NCI-H524 treated with DMSO at 0.1 percent for 48 hours (cell line): ENCODE measurements around the gene NOTCH4.
A peak's percentile ranks its signal among the peaks of the same experiment; 100 is the strongest.
"Not testable (repeated sequence)": the region's sequence is repeated elsewhere in the genome, so short reads cannot be mapped to it uniquely, and the experiment has no call there.

ENCODE experiments used
- DNase-seq: peaks from one replicate; lab custom pipeline; 2025; lab: John Stamatoyannopoulos, UW

NOTCH4 gene

GRCh38 chr6:32223258-32224235 lies at the start of gene NOTCH4:
Gene NOTCH4, minus strand, starts transcription at chr6:32224067. Its CDS starts 139 bp downstream, at chr6:32223928.
- no peak for DNase-seq

- DNase-seq = no peak
Measured at GRCh38 chr6:32271429-32271828, 47.6 kb upstream of the NOTCH4 start.

- DNase-seq = not testable (repeated sequence)
Measured at GRCh38 chr6:32268459-32268858, 44.6 kb upstream of the NOTCH4 start.

- no peak for DNase-seq
Measured at GRCh38 chr6:32267035-32267434, 43.2 kb upstream of the NOTCH4 start.

GRCh38 chr6:32257262-32257661 lies 33.4 kb upstream of the NOTCH4 start:
- DNase-seq = not testable (repeated sequence)

- no peak for DNase-seq
Measured at GRCh38 chr6:32255199-32256153, 31.6 kb upstream of the NOTCH4 start.

- no peak for DNase-seq
Measured at GRCh38 chr6:32254761-32255198, 30.9 kb upstream of the NOTCH4 start.

- DNase-seq = no peak
Measured at GRCh38 chr6:32252331-32253009, 28.6 kb upstream of the NOTCH4 start.

GRCh38 chr6:32249262-32249661 lies 25.4 kb upstream of the NOTCH4 start:
- no peak for DNase-seq

- no peak for DNase-seq
Measured at GRCh38 chr6:32247401-32247800, 23.5 kb upstream of the NOTCH4 start.

- peak; percentile 9 for DNase-seq
Measured at GRCh38 chr6:32244946-32245398, 21.1 kb upstream of the NOTCH4 start.

- DNase-seq = no peak
Measured at GRCh38 chr6:32244270-32244669, 20.4 kb upstream of the NOTCH4 start.

GRCh38 chr6:32242318-32242813 lies 18.5 kb upstream of the NOTCH4 start:
- DNase-seq = not testable (repeated sequence)

- no peak for DNase-seq
Measured at GRCh38 chr6:32240686-32241085, 16.8 kb upstream of the NOTCH4 start.

- no peak for DNase-seq
Measured at GRCh38 chr6:32239462-32239861, 15.6 kb upstream of the NOTCH4 start.

- no peak for DNase-seq
Measured at GRCh38 chr6:32234934-32235333, 11.1 kb upstream of the NOTCH4 start.

GRCh38 chr6:32226434-32226833 lies 2.6 kb upstream of the NOTCH4 start:
- DNase-seq = no peak

- DNase-seq = no peak
Measured at GRCh38 chr6:32224696-32225095, 829 bp upstream of the NOTCH4 start.

- no peak for DNase-seq
Measured at GRCh38 chr6:32222333-32223230, 1.3 kb downstream of the NOTCH4 start.

GRCh38 chr6:32220021-32220420 lies 3.8 kb downstream of the NOTCH4 start:
- DNase-seq = no peak
